Measurements from ENCODE around the gene TRIP11.

GRCh38 chr14:92010644-92011043 is 29.2 kb downstream of the TRIP11 start:
- TF ChIP-seq POLR2A (IDR thresholded peaks at IDR 0.05), result no peak
- TF ChIP-seq CTCF (IDR thresholded peaks at IDR 0.05), result no peak
